VCaP (cell line): ENCODE data around the gene ZC3H12C.

Source experiments
- H3K27ac ChIP-seq: fragments of 450-650 bp; 2 replicates; pipeline ENCODE4 v1.5.1; 2017
- TF ChIP-seq, protein P1 (sequence below): fragments of 450-650 bp; conservative IDR thresholded peaks from 2 replicates; pipeline ENCODE4 v1.5.1; 2017; ENCODE audit warnings: mild to moderate bottlenecking, moderate library complexity

The ZC3H12C gene

DNA sequence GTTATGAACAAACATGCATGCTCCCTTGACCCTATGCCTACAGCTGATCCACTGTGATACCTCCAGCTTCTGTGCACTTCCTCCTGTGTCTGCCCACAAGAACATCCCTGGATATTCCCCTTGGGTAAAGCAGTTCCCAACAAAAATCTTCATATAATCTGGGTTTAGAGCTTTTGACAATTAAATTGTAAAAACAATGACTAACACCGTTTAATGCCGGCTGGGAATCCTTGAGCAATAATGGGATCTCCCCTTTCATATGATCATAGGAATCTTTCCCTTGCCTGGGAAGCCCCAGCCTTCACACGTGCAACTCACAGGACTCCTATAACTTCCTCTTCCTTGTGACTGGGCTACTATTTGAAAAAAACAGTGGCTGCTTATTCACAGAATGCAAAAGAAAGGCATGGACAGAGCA, 6.3 kb upstream of the ZC3H12C start:
- H3K27ac ChIP-seq = peak overlapping the region; percentile 7; the same call in 1 of the 2 replicates
- TF ChIP-seq, protein P1, sequence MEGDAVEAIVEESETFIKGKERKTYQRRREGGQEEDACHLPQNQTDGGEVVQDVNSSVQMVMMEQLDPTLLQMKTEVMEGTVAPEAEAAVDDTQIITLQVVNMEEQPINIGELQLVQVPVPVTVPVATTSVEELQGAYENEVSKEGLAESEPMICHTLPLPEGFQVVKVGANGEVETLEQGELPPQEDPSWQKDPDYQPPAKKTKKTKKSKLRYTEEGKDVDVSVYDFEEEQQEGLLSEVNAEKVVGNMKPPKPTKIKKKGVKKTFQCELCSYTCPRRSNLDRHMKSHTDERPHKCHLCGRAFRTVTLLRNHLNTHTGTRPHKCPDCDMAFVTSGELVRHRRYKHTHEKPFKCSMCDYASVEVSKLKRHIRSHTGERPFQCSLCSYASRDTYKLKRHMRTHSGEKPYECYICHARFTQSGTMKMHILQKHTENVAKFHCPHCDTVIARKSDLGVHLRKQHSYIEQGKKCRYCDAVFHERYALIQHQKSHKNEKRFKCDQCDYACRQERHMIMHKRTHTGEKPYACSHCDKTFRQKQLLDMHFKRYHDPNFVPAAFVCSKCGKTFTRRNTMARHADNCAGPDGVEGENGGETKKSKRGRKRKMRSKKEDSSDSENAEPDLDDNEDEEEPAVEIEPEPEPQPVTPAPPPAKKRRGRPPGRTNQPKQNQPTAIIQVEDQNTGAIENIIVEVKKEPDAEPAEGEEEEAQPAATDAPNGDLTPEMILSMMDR = no peak

DNA sequence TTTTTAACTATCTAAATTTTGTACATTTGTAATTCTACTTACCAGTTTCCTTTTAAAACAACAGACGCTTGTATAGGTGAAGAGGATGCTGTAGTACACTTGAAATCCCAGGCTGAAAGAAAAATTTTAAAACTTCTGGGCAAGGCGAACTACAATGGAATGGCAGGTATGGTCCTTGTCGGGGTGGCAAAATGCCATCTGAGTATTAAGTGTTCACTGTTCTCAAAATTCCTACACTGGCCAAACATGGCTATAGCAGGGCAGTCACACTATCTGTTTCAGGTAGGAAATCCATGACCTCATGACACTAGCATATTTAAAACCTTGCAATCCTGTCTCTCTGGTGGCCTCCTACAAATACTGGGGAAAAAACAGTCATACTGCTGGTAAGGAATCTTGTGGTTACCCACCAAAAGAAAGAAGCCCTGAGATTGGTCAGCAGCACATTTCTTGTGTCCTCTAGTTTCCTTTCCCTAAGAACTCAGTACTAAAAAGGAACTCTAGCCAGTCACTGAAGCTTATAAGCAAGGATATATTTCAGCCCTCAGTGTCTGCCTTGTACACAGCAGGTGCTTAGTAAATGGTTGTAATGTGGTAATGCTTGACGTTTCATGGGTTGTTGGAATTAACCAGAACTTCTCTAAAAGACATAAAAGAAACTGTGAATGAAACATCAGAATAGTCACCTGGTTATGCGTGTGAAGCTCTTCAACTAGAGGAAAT, 5.2 kb upstream of the ZC3H12C start:
- H3K27ac ChIP-seq = no peak overlapping the region
- TF ChIP-seq, protein P1 = no peak

DNA sequence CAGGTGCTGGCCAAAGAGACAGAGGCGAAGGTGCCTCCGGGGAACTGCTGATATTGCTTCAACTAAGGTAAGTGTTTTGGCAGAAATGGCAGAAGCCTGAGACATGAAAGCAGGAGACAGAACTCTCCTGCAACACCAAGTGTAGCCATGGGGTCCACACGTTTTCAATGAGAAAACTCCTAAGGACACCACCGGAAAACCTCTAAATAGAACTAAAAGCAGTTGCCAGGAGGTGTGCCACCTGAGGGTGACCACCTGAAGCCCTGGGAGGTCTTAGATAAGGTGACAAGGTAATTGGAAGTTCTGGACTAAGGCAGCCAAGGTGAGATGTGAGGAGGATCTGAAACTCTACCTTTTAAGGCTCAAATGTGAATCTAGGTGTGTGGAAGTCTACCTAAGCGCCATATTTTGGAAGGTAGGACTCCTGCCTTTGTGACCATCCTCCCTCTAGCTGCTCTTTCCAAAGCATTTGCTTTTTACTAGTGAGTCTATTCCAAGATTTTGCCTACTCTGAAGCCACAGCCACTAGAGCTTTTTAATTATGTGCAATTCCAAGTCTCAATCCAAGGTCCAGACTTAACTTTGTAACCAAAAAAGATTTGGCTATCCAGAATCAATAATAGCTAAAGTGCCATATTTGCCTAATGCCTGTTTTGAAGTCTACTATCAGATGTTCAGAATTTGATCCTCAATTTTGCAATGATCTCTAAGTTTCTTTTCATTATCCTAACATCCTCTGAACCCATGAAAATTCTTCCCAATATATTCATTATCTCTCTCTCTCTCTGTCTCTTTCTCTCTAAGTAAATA, 4.5 kb upstream of the ZC3H12C start:
- TF ChIP-seq, protein P1 = no peak
- no peak overlapping the region for H3K27ac ChIP-seq

DNA sequence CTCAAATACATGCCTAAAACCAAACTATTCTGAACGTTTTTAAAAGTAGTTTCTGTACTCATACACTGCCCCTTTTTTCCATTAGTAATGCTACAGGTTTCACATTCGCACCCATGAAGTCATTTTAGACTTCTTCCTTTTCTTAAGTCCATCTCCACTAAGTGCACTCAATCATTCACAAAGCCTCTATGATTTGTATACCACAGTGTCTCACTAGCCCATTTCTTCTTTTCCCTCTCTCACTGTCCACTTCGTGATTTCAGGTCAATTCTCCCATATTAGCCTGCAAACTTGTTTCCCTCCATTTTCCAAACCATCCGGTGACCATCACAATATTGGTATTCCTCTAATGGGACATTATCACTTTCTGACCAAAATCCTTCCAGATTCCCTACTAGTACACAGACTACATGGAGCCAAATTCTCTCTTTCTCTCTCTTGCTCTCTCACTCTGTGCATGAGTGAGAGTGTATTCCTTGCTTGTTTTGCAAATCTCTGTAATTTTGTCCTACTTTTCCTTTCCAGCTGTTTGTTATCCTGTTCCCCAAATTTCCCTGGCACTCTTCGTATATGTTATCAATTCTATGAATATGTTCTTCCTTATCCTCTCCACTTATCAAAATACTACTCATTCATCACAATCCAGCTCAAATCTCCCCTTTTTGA, 3.4 kb upstream of the ZC3H12C start:
- H3K27ac ChIP-seq = no peak overlapping the region
- TF ChIP-seq, protein P1 = no peak

DNA sequence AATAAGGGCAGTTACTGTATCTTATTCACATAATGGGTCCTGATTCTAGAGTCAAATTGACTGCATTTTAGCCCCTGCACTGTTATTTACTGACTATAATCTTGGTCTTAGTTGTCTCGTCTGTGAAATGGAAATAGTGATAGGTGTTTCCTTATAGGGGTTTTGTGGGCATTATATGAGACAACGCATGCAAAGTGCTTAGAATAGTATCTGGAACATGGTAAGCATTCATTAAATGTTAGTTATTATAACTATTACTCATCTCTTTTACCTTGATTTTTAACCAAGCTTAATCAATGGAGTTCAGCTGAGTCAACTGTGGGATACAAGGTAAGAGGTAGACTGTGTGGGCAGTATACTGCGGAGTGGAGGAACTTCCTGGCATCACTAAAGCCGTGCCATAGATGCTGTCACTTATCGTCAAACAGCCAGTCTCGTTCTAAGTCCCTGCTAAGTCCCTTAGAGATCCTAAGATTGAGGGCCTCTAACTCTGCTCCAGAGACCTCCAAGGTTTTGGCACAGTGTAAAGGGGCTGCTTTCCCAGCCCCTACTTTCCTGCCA, 2.6 kb upstream of the ZC3H12C start:
- TF ChIP-seq, protein P1 = no peak
- 0 out of 2 replicates have a peak overlapping the region, but pooled peaks have one; percentile 97 for H3K27ac ChIP-seq

DNA sequence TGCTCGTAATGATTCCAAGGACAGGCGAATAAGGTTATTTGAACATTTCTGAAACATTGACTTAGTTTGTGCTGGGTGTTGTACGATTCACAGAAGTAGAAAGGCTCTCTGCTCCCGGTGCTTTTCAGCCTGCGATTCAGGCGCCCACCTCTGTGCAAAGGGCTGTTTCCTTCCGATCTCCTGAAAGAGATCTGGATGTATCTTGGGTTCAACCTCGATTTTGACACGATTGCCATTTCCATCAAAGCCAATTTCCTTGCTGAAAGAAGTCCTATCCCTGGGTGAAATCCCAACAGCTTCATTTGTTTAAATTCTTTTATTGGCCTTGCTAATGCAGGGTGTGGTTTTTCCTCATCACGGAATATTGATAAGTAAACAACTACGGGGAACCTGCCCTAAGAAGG, 1.1 kb upstream of the ZC3H12C start:
- peak overlapping the region; percentile 97 for H3K27ac ChIP-seq
- TF ChIP-seq, protein P1 = no peak
